Psoas muscle (tissue), 8 donors: ENCODE measurements around the gene ANKRD53. TPM values are rescaled to one million over a fixed set of nuclear protein-coding genes. Genes with fewer than 3 reads are reported as not detected.

Source experiments
- ATAC-seq, 4 donors: fragments of 200-7000 bp; cut with Tn5 transposase; one replicate each; pipeline ENCODE4 v1.9.1; 2020; ENCODE audit warnings: moderate library complexity in 3 of 4, mild to moderate bottlenecking in 2 of 4
- DNase-seq, 2 donors: peaks; one replicate each; pipeline ENCODE4 v3.0.0-alpha.2; 2020
- H3K27ac ChIP-seq: fragments of 200-600 bp; one replicate; pipeline ENCODE4 v1.8.0; 2022
- H3K27me3 ChIP-seq, 3 donors: fragments of 200-600 bp in 1 of 3; one replicate each; pipeline versions ENCODE4 v1.6.1 to v1.8.0; 2013 to 2022; ENCODE audit warnings: low read length in 2 of 3, mild to moderate bottlenecking in 2 of 3, moderate library complexity in 1 of 3; ENCODE audit not compliant: insufficient read depth in 3 of 3
- H3K36me3 ChIP-seq, 2 donors: fragments of 200-600 bp in 1 of 2; one replicate each; pipeline versions ENCODE4 v1.6.1 to v1.8.0; 2013 to 2022; ENCODE audit warnings: low read depth in 1 of 2, mild to moderate bottlenecking in 1 of 2, moderate library complexity in 1 of 2; ENCODE audit not compliant: insufficient read depth in 1 of 2
- H3K4me1 ChIP-seq: fragments of 200-600 bp; one replicate; pipeline ENCODE4 v1.8.0; 2022
- H3K4me3 ChIP-seq: fragments of 200-600 bp; one replicate; pipeline ENCODE4 v1.8.0; 2022; ENCODE audit warnings: mild to moderate bottlenecking
- H3K9me3 ChIP-seq: fragments of 200-600 bp; one replicate; pipeline ENCODE4 v1.8.0; 2022
- CTCF ChIP-seq: fragments of 200-600 bp; IDR thresholded peaks from one replicate; pipeline ENCODE4 v1.8.0; 2022; ENCODE audit warnings: antibody characterized with exemption
- WGBS, 3 donors: extraction: QIAGEN DNeasy Blood & Tissue Kit; methylation state at CpG; one replicate each; pipeline versions ENCODE4 v1.1.6 to v1.1.7; 2013; 5-methylcytosine and 5-hydroxymethylcytosine counted together
- intact Hi-C, 2 donors: fragments of 100-400 bp; cut with DNase I; formaldehyde crosslinking; loops; one replicate each; pipeline versions ENCODE4 v1.11.0 to v1.14.2; 2022
- polyA plus RNA-seq, 3 donors: library from polyadenylated mRNA; stranded (reverse); fragments of 200-250 nt; gene quantifications; one replicate each; pipeline ENCODE4 v1.2.3, GENCODE V29; 2013
- total RNA-seq, 4 donors: library from RNA; stranded (reverse); fragmentation: NEBNext Ultra II Directional in 2 of 4; extraction: Animal tissue kit (Norgen Biotek cat#: 25700) in 2 of 4; gene quantifications; one replicate each; pipeline versions ENCODE4 v1.2.1 to v1.2.4, GENCODE V29; 2021 to 2023
- donor health status: healthy with polysubstance abuse.
- donor health status: DM: no; HTN: no; CAD: no; lungs with moderate emphysema.
- donor health status: Bipolar disorder and iron deficiency.
- donor health status: healthy.
- donor health status: DM: yes; HTN: yes; CAD: no.
- donor health status: DM: no; HTN: no; CAD: no.
- donor health status: DM: no; HTN: no; CAD: no.
- donor health status: DM: yes; HTN: yes; CAD: no.

Gene ANKRD53
- total and polyA plus RNA-seq, 7 donors: 0.15 to 0.77 (median 0.40) TPM

- intact Hi-C loops: no loop called here
- WGBS, 3 donors: 81 to 94% (median 89%) methylated on average over 6 of the region's 6 CpGs
Measured at GRCh38 chr2:70941186-70941585, 37.2 kb upstream of the ANKRD53 start.

GRCh38 chr2:70941701-70942100 is 36.7 kb upstream of the ANKRD53 start:
- no peaks in the 10 kb centered on the region for H3K36me3 ChIP-seq
- no peak overlapping the region for H3K4me3 ChIP-seq
- no peak for ATAC-seq
- DNase-seq: peak in 1 of 2 donors; percentile 19
- H3K9me3 ChIP-seq: no peaks in the 10 kb centered on the region
- 81 to 92% (median 86%) methylated on average over 5 of the region's 5 CpGs for WGBS, 3 donors
- no peaks in the 10 kb centered on the region for H3K27me3 ChIP-seq
- no peak for TF ChIP-seq CTCF
- H3K27ac ChIP-seq: no peak overlapping the region
- no peaks in the 10 kb centered on the region for H3K4me1 ChIP-seq
- intact Hi-C loops: no loop called here

More at GRCh38 chr2:70941186-70941585, 37.2 kb upstream of the ANKRD53 start:
- Histone ChIP-seq H3K4me3 (no peak overlapping the region), H3K27me3 (no peaks in the 10 kb centered on the region), H3K27ac (no peak overlapping the region), H3K36me3 (no peaks in the 10 kb centered on the region), H3K9me3 (no peaks in the 10 kb centered on the region), H3K4me1 (no peaks in the 10 kb centered on the region)
- DNase-seq: peak in 1 of 2 donors; percentile 6
- no peak for ATAC-seq
- TF ChIP-seq CTCF: no peak

GRCh38 chr2:70942396-70943204 is 35.8 kb upstream of the ANKRD53 start:
- H3K4me1 ChIP-seq: no peaks in the 10 kb centered on the region
- DNase-seq (no peak), ATAC-seq (no peak)
- TF ChIP-seq CTCF: no peak
- H3K4me3 ChIP-seq: no peak overlapping the region
- no peaks in the 10 kb centered on the region for H3K27me3 ChIP-seq
- H3K27ac ChIP-seq: no peak overlapping the region
- no peaks in the 10 kb centered on the region for H3K9me3 ChIP-seq
- no peaks in the 10 kb centered on the region for H3K36me3 ChIP-seq
- 58 to 63% (median 58%) methylated on average over 6 of the region's 6 CpGs for WGBS, 3 donors
- intact Hi-C loops: no loop called here

GRCh38 chr2:70943205-70943871 is 35.1 kb upstream of the ANKRD53 start:
- TF ChIP-seq CTCF: no peak
- Histone ChIP-seq H3K4me3 (no peak overlapping the region), H3K27ac (no peak overlapping the region), H3K9me3 (no peaks in the 10 kb centered on the region), H3K4me1 (peaks cover 3% of the 10 kb centered on the region), H3K27me3 (no peaks in the 10 kb centered on the region), H3K36me3 (no peaks in the 10 kb centered on the region)
- WGBS, 3 donors: 71 to 77% (median 76%) methylated on average over 11 of the region's 11 CpGs
- intact Hi-C loops: no loop called here
- ATAC-seq (no peak), DNase-seq (no peak)
